ENCODE data around the gene TNNC1.

GRCh38 chr3:52443268-52443610 is 10.6 kb downstream of the TNNC1 start:
- TF ChIP-seq CTCF (IDR thresholded peaks at IDR 0.05; ENCODE audit: low read depth, low read length), result no peak
- TF ChIP-seq EZH2phosphoT487 (IDR thresholded peaks at IDR 0.05; ENCODE audit: low read depth), result no peak

Measured in OCI-LY3 (cell line).